ENCODE results near the gene POC1B. TPM values are rescaled to one million over a fixed set of nuclear protein-coding genes. Genes with fewer than 3 reads are reported as not detected.

The POC1B gene
- total RNA-seq, 1 experiment from 2014 or later, result 13.6 TPM

- ChIA-PET CTCF (no interaction called here), POLR2A (ENCODE audit: unreplicated experiment) (no interaction called here)
- Histone ChIP-seq H3K4me2 (no peak overlapping the region), H3K4me1 (replicated peaks; ENCODE audit: insufficient read depth) (peaks cover 29% of the 10 kb centered on the region), H4K20me1 (ENCODE audit: insufficient read depth) (no peaks in the 10 kb centered on the region), H3K79me2 (ENCODE audit: low read depth) (no peaks in the 10 kb centered on the region), H3K27me3 (ENCODE audit: insufficient read depth, low read depth) (no peaks in the 10 kb centered on the region), H2AFZ (no peak overlapping the region), H3K27ac (no peak overlapping the region), H3K4me3 (no peak overlapping the region), H3K9me3 (ENCODE audit: insufficient read depth, low read depth) (no peaks in the 10 kb centered on the region), H3K9me2 (ENCODE audit: insufficient read depth) (no peaks in the 10 kb centered on the region), H3F3A (ENCODE audit: insufficient read depth, low read depth) (peaks cover 15% of the 10 kb centered on the region; the same call in 1 of the 2 replicates), H3K36me3 (ENCODE audit: low read depth) (no peaks in the 10 kb centered on the region)
- TF ChIP-seq EZH2 (IDR thresholded peaks at IDR 0.05; ENCODE audit: low read depth), result no peak
- TF ChIP-seq, protein P1, sequence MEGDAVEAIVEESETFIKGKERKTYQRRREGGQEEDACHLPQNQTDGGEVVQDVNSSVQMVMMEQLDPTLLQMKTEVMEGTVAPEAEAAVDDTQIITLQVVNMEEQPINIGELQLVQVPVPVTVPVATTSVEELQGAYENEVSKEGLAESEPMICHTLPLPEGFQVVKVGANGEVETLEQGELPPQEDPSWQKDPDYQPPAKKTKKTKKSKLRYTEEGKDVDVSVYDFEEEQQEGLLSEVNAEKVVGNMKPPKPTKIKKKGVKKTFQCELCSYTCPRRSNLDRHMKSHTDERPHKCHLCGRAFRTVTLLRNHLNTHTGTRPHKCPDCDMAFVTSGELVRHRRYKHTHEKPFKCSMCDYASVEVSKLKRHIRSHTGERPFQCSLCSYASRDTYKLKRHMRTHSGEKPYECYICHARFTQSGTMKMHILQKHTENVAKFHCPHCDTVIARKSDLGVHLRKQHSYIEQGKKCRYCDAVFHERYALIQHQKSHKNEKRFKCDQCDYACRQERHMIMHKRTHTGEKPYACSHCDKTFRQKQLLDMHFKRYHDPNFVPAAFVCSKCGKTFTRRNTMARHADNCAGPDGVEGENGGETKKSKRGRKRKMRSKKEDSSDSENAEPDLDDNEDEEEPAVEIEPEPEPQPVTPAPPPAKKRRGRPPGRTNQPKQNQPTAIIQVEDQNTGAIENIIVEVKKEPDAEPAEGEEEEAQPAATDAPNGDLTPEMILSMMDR (conservative IDR thresholded peaks at IDR 0.05), result no peak
- no TSS peak for BruUV-seq (replicated peaks)
- intact Hi-C loops (cut with micrococcal nuclease; ENCODE audit: unreplicated experiment), result no loop called here
- DNase-seq, result no peak
These were observed 112.6 kb downstream of the POC1B start for GRCh38 chr12:89413234-89413633.

GRCh38 chr12:89412665-89413064, 113.2 kb downstream of the POC1B start:
- ChIA-PET POLR2A (ENCODE audit: unreplicated experiment) (no interaction called here), CTCF (no interaction called here)
- H3K27ac ChIP-seq, result no peak overlapping the region
- peaks cover 25% of the 10 kb centered on the region for H3K4me1 ChIP-seq (replicated peaks; ENCODE audit: insufficient read depth)
- peaks cover 11% of the 10 kb centered on the region; the same call in 1 of the 2 replicates for H3F3A ChIP-seq (ENCODE audit: insufficient read depth, low read depth)
- no peak for DNase-seq
- no peaks in the 10 kb centered on the region for H3K36me3 ChIP-seq (ENCODE audit: low read depth)
- H3K4me2 ChIP-seq, result no peak overlapping the region
- no TSS peak for BruUV-seq (replicated peaks)
- H3K9me3 ChIP-seq (ENCODE audit: insufficient read depth, low read depth), result no peaks in the 10 kb centered on the region
- H2AFZ ChIP-seq, result no peak overlapping the region
- no peak overlapping the region for H3K4me3 ChIP-seq
- intact Hi-C loops (cut with micrococcal nuclease; ENCODE audit: unreplicated experiment), result no loop called here
- H3K27me3 ChIP-seq (ENCODE audit: insufficient read depth, low read depth), result no peaks in the 10 kb centered on the region
- TF ChIP-seq, protein P1 (conservative IDR thresholded peaks at IDR 0.05), result no peak
- TF ChIP-seq EZH2 (IDR thresholded peaks at IDR 0.05; ENCODE audit: low read depth), result no peak
- H3K79me2 ChIP-seq (ENCODE audit: low read depth), result no peaks in the 10 kb centered on the region
- H4K20me1 ChIP-seq (ENCODE audit: insufficient read depth), result no peaks in the 10 kb centered on the region
- H3K9me2 ChIP-seq (ENCODE audit: insufficient read depth), result no peaks in the 10 kb centered on the region

GRCh38 chr12:89411846-89412245, 114.0 kb downstream of the POC1B start:
- POLR2A ChIA-PET (ENCODE audit: unreplicated experiment), result no interaction called here
- CTCF ChIA-PET, result no interaction called here
- no peak for DNase-seq
- H2AFZ ChIP-seq, result no peak overlapping the region
- intact Hi-C loops (cut with micrococcal nuclease; ENCODE audit: unreplicated experiment), result no loop called here
- no peaks in the 10 kb centered on the region for H3K9me2 ChIP-seq (ENCODE audit: insufficient read depth)
- TF ChIP-seq EZH2 (IDR thresholded peaks at IDR 0.05; ENCODE audit: low read depth), result no peak
- TF ChIP-seq, protein P1 (conservative IDR thresholded peaks at IDR 0.05), result no peak
- no peak overlapping the region for H3K4me2 ChIP-seq
- BruUV-seq (replicated peaks), result no TSS peak
- peaks cover 17% of the 10 kb centered on the region for H3K4me1 ChIP-seq (replicated peaks; ENCODE audit: insufficient read depth)
- H3K79me2 ChIP-seq (ENCODE audit: low read depth), result no peaks in the 10 kb centered on the region
- H3K27me3 ChIP-seq (ENCODE audit: insufficient read depth, low read depth), result no peaks in the 10 kb centered on the region
- 0 out of 2 replicates have a peak, but pooled peaks cover 2% of the 10 kb centered on the region for H3F3A ChIP-seq (ENCODE audit: insufficient read depth, low read depth)
- no peaks in the 10 kb centered on the region for H4K20me1 ChIP-seq (ENCODE audit: insufficient read depth)
- no peak overlapping the region for H3K4me3 ChIP-seq
- H3K36me3 ChIP-seq (ENCODE audit: low read depth), result no peaks in the 10 kb centered on the region
- no peaks in the 10 kb centered on the region for H3K9me3 ChIP-seq (ENCODE audit: insufficient read depth, low read depth)
- no peak overlapping the region for H3K27ac ChIP-seq
